HG03060 (cell line): ENCODE data around the gene AXDND1.

Experiments
- ATAC-seq: cut with Tn5 transposase; IDR thresholded peaks from one replicate; pipeline ENCODE4 v1.9.1; 2021; ENCODE audit warnings: low read depth, moderate number of reproducible peaks; ENCODE audit not compliant: unreplicated experiment

AXDND1 gene, protein sequence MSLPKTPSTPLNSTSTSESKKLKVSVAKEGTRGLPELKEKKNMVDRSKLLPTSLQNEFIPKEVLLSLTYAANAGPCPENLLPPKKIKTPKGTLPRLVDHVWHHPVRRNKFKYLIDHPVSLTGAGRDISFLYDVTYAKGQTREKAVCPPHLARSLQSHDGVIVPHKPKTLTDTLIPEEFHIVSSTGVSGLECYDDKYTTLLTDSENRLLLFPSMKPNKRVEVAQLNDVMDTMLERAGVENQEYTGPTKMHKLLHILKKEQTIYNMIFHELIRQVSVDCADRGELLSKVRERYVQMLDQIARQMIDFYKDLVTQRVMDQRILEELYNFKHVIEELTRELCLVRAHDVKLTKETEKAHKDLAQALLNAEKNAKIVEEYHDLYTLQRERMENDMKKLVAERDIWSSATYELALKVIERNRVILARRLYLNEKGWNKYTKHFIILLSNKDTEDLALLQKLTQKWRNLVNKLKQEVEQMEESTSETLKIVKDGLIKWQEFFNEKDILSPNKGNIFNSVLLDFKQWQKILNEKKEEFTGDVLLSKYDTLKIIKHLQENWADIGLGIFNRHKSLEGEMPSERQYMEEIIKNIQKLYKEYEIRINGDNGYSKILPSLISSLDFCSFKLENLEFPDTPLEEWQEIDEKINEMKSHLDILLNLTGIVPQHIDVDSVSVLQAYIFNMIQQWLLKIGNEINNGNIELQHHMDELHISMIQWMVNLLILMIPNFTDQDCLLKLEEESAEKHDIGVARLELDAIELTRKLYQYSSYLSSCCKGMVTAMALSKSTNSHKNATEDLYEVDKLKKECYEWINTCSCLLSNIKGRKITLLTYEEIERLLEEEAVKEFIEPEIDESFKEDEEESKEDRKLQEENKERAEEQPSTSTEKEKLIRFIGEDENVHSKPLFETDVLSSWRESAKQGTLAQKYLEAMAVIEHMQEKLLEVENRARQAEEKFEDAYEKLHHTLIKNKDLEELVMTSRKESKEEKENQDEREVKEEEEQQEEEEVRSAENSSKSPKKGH

DNA sequence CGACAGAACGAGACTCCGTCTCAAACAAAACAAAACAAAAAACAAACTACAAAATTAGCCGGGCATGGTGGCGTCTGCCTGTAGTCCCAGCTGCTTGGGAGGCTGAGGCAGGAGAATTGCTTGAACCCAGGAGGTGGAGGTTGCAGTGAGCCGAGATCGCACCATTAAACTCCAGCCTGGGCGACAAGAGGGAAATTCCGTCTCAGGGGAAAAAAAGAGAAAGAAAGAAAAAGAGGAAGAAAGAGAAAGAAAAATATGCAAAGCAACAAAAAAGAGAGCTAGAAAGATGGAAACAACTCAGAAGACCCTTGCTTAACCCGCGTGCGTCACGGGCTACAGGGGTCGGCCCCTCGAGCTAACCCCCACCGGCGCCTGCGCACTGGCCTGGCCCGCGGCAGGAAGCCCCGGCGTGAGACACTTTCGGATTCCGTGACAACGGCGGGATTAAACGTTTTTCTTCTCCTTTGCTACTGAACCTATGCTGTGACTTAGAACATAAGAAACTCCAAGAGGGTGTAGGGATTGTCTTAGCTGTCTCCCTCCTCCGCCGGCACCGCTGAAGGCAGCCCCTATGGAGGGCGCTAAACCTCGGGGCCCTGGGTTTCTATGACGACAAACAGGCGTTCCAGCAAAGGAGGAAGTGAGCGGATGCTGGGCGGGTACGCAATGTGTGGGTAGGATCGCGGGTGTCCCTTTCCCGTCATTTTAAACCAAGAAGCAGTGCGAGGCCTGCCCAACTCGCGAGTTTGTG lies at the start of gene AXDND1:
TSS of gene AXDND1 (plus strand) at position 630 of the 751 bp plus-strand sequence. CDS start 539 bp downstream, outside the sequence.
- peak; percentile 92 for ATAC-seq

DNA sequence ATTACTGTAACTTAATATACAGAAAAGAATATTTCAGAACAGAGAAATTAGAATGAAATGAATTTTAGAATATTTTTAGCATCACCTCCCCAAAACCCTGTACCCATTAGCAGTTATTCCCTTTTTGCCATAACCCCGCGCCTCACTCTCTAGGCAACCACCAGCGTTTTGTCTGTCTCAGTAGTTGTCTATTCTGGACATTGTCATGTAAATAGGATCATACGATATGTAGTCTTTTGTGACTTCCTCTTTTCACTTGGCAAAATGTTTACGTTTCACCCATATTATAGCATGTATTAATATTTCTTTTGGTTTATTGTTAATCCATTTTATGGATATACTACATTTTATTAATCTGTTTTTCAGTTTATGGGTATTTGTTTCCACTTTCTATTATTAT lies 47.3 kb upstream of the AXDND1 start:
- ATAC-seq = no peak

DNA sequence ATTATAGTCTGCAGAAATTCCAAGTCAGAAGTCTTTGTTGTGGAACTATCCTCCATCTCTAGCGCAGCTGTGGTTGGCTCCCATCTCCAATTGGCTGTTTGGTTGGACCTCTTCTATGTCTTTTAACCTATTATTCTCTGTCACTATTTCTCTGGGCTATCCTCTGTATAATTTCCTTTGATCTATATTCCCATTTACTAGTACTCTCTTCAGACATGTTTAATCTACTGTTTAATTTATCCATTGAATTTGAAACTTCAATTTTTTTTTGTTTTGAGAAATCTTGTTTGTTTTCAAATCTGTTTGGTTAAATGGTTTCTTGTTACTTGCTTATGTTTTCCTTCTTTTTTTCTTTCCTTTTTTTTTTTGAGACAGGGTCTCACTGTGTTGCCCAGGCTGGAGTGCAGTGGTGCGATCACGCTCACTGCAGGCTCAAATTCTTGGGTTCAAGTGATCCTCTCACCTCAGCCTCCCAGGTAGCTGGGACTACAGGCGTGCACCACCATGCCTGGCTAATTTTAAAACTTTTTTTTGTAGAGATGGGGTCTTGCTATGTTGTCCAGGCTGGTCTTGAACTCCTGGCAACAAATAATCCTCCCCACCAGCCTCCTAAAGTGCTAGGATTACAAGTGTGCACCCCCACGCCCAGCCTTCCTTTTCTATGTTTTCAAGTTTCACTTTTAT lies 44.1 kb upstream of the AXDND1 start:
- no peak for ATAC-seq

- no peak for ATAC-seq
Observed at GRCh38 chr1:179322557-179322956, 43.2 kb upstream of the AXDND1 start.

DNA sequence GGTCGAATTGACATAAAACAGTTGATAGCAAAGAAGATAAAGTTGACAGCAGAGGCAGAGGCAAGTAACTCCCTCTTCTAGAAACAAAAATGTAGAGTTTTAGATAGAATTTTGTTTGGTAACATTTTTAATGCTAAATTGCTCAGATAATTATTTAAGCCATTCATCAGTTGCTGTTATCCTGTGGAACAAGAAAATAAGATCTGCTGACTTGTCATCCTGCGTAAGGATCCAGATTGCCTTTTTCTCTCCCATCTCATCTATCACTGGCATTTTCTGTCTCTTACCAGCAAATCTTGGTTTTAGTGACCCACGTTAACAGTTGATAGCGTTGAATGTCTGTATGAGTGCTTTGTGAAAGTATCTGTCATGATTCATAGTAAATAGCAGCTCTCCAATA lies 42.3 kb upstream of the AXDND1 start:
- ATAC-seq = no peak

DNA sequence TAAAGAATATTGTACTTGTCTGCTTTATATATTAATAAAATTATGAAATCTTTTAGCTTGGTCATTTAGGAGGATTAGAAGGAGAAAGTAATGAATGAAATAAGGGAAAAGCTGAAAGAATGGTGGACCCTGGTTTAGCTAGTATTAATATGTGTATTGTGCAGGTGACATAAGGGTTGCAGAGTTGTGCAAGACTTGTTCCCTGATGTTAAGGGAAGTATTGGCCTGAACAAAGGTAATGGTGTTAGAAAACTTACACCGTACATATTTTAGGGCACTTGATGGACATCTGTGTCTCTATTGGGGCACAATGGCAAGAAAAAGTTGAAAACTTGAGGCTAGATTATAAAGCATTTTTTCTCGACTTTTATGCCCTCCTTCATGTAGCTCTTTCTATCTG lies 39.9 kb upstream of the AXDND1 start:
- no peak for ATAC-seq

GRCh38 chr1:179326746-179327145 lies 39.0 kb upstream of the AXDND1 start:
- ATAC-seq = no peak

GRCh38 chr1:179327196-179327595 lies 38.6 kb upstream of the AXDND1 start:
- no peak for ATAC-seq

- no peak for ATAC-seq
Observed at GRCh38 chr1:179327679-179328078, 38.1 kb upstream of the AXDND1 start.

- ATAC-seq = no peak
Observed at GRCh38 chr1:179329862-179330261, 35.9 kb upstream of the AXDND1 start.

DNA sequence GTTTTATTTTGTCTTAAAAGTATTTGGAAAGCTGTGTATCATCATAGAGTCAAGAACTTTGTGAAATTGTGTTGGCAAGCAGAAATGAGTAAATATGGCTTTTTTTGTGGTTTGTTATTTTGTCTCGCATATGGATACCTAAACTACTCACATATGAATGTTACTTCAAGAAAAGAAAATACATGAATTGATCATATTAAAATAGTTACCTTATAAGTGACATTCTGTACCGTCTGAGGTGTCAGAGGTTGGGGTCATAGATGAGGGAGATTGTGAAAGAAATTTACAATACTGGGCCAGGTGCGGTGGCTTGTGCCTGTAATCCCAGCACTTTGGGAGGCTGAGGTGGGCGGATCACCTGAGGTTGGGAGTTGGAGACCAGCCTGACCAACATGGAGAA lies 31.3 kb upstream of the AXDND1 start:
- ATAC-seq = no peak

- ATAC-seq = no peak
Observed at GRCh38 chr1:179337288-179337687, 28.5 kb upstream of the AXDND1 start.

GRCh38 chr1:179337942-179338560 lies 27.7 kb upstream of the AXDND1 start:
- no peak for ATAC-seq

DNA sequence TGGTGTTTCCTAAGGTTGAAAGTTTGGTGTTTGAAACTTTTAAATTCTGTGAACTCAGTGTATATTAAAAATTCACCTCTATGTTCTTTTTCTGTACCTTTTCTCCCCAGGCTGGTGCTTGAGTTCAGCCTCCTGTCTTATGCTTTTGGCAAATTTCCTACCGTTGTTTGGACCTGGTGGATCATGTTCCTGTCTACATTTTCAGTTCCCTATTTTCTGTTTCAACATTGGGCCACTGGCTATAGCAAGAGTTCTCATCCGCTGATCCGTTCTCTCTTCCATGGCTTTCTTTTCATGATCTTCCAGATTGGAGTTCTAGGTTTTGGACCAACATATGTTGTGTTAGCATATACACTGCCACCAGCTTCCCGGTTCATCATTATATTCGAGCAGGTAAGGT lies 24.9 kb upstream of the AXDND1 start:
- no peak for ATAC-seq

DNA sequence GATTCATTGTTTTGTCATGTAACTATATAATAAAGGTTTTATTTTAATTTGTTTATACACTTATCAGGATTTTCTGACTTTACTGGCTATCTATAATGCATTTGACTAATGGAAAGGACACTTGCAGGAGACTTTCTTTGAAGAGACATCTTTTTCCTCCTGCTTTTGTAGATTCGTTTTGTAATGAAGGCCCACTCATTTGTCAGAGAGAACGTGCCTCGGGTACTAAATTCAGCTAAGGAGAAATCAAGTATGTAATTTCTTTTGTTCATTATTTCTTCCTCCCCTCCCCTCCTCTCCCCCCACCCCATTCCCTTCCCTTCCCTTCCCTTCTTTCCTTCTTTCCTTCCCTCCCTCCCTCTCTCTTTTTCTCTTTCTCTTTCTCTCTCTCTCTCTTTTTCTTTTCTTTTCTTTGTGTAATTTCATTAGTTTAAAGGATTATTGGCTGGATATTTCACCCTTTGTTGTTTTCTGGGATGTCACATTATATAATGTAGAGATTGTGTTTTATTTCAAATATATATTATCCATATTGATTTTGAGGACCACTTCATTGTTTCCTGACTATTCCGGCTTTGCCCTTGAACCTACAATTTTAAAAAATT lies 23.7 kb upstream of the AXDND1 start:
- no peak for ATAC-seq

DNA sequence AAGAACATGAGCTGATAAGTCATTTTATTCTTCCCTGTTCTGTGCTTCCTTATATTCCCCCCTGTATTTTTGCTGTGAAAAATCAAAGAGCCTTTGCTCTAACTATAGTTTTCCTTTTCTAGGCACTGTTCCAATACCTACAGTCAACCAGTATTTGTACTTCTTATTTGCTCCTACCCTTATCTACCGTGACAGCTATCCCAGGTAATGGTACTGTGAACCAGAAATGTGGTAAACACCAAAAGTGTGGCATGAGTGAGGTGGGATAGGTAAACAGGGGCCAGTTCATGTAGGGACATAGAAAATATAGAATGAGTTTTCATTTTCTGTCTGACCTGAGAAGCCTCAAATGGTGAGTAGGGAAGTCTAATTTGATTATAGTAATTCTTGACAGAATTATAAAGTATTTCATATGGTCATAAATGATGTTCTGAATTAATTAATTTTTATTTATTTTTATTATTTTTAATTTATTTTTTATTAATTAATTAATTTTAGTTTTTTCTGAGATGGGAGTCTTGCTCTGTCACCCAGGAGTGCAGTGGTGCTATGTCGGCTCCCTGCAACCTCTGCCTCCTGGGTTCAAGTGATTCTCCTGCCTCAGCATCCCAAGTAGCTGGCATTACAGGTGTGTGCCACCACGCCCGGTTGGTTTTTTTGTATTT lies 22.9 kb upstream of the AXDND1 start:
- no peak for ATAC-seq

DNA sequence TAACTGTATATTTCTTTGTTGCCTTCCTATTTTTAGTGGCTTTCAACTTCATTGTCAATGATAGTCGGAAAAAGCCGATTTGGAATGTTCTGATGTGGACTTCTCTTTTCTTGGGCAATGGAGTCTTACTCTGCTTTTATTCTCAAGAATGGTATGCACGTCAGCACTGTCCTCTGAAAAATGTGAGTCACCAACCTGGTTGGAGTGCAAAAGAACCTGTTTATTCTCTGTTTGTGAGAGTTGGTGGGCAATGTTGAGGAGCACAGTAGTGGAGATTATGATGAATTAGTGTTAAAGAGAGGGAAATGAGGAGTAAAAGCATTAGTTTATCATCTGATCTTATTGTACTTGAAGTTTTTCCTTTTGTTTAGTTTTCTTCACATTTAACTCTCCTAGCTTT lies 14.5 kb upstream of the AXDND1 start:
- ATAC-seq = no peak

GRCh38 chr1:179352236-179352635 lies 13.5 kb upstream of the AXDND1 start:
- ATAC-seq = no peak

DNA sequence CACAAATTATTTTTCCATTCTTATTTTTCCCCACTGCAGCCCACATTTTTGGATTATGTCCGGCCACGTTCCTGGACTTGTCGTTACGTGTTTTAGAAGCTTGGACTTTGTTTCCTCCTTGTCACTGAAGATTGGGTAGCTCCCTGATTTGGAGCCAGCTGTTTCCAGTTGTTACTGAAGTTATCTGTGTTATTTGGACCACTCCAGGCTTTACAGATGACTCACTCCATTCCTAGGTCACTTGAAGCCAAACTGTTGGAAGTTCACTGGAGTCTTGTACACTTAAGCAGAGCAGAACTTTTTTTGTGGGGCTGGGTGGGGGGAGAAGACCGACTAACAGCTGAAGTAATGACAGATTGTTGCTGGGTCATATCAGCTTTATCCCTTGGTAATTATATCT lies 12.2 kb upstream of the AXDND1 start:
- ATAC-seq = no peak
